ENCODE measurements around the gene FOXA1. TPM values are rescaled to one million over a fixed set of nuclear protein-coding genes. Genes with fewer than 3 reads are reported as not detected.

The FOXA1 gene
- total RNA-seq, 1 experiment from 2014 or later = 4.3 TPM

GRCh38 chr14:37569729-37570128, 25.3 kb downstream of the FOXA1 start:
- no peaks in the 10 kb centered on the region for H3K36me3 ChIP-seq (ENCODE audit: insufficient read depth, low read length, poor library complexity, severe bottlenecking)
- CTCF ChIA-PET = no interaction called here
- POLR2A ChIA-PET (ENCODE audit: low non-redundant PET) = no interaction called here
- BruUV-seq (replicated peaks) = no TSS peak
- TF ChIP-seq EZH2 (IDR thresholded peaks at IDR 0.05; ENCODE audit: borderline replicate concordance, low read depth, low read length, poor library complexity, severe bottlenecking) (no peak), CTCF (conservative IDR thresholded peaks at IDR 0.05; ENCODE audit: low read depth, low read length) (no peak)
- H3K27ac ChIP-seq (ENCODE audit: low read depth, low read length, poor library complexity, severe bottlenecking) = no peak overlapping the region
- no peaks in the 10 kb centered on the region for H3K4me1 ChIP-seq (ENCODE audit: insufficient read depth, low read length, poor library complexity, severe bottlenecking)
- H3K9me3 ChIP-seq (ENCODE audit: low read depth, low read length, poor library complexity, severe bottlenecking) = no peaks in the 10 kb centered on the region
- no peaks in the 10 kb centered on the region for H3K27me3 ChIP-seq (replicated peaks; ENCODE audit: insufficient read depth, low read depth, low read length, poor library complexity)
- intact Hi-C loops (cut with micrococcal nuclease; ENCODE audit: unreplicated experiment) = no loop called here
- DNase-seq (ENCODE audit: low spot score) = no peak
- no peak overlapping the region for H3K4me3 ChIP-seq (ENCODE audit: low read depth, low read length, poor library complexity, severe bottlenecking)

- ChIA-PET CTCF (no interaction called here), POLR2A (ENCODE audit: low non-redundant PET) (no interaction called here)
- no peak for DNase-seq (ENCODE audit: low spot score)
- no peaks in the 10 kb centered on the region for H3K9me3 ChIP-seq (ENCODE audit: low read depth, low read length, poor library complexity, severe bottlenecking)
- no peaks in the 10 kb centered on the region for H3K4me1 ChIP-seq (ENCODE audit: insufficient read depth, low read length, poor library complexity, severe bottlenecking)
- H3K4me3 ChIP-seq (ENCODE audit: low read depth, low read length, poor library complexity, severe bottlenecking) = no peak overlapping the region
- TF ChIP-seq CTCF (conservative IDR thresholded peaks at IDR 0.05; ENCODE audit: low read depth, low read length) (no peak), EZH2 (IDR thresholded peaks at IDR 0.05; ENCODE audit: borderline replicate concordance, low read depth, low read length, poor library complexity, severe bottlenecking) (no peak)
- no TSS peak for BruUV-seq (replicated peaks)
- H3K36me3 ChIP-seq (ENCODE audit: insufficient read depth, low read length, poor library complexity, severe bottlenecking) = no peaks in the 10 kb centered on the region
- H3K27ac ChIP-seq (ENCODE audit: low read depth, low read length, poor library complexity, severe bottlenecking) = no peak overlapping the region
- intact Hi-C loops (cut with micrococcal nuclease; ENCODE audit: unreplicated experiment) = no loop called here
- H3K27me3 ChIP-seq (replicated peaks; ENCODE audit: insufficient read depth, low read depth, low read length, poor library complexity) = no peaks in the 10 kb centered on the region
These were observed 28.2 kb downstream of the FOXA1 start for GRCh38 chr14:37566811-37567371.

GRCh38 chr14:37565550-37565949, 29.5 kb downstream of the FOXA1 start:
- TF ChIP-seq CTCF (conservative IDR thresholded peaks at IDR 0.05; ENCODE audit: low read depth, low read length) = peak; percentile 23
- TF ChIP-seq EZH2 (IDR thresholded peaks at IDR 0.05; ENCODE audit: borderline replicate concordance, low read depth, low read length, poor library complexity, severe bottlenecking) = no peak
- ChIA-PET CTCF (no interaction called here), POLR2A (ENCODE audit: low non-redundant PET) (no interaction called here)
- no TSS peak for BruUV-seq (replicated peaks)
- Histone ChIP-seq H3K4me1 (ENCODE audit: insufficient read depth, low read length, poor library complexity, severe bottlenecking) (no peaks in the 10 kb centered on the region), H3K9me3 (ENCODE audit: low read depth, low read length, poor library complexity, severe bottlenecking) (no peaks in the 10 kb centered on the region), H3K4me3 (ENCODE audit: low read depth, low read length, poor library complexity, severe bottlenecking) (no peak overlapping the region), H3K27me3 (replicated peaks; ENCODE audit: insufficient read depth, low read depth, low read length, poor library complexity) (no peaks in the 10 kb centered on the region), H3K36me3 (ENCODE audit: insufficient read depth, low read length, poor library complexity, severe bottlenecking) (no peaks in the 10 kb centered on the region), H3K27ac (ENCODE audit: low read depth, low read length, poor library complexity, severe bottlenecking) (no peak overlapping the region)
- intact Hi-C loops (cut with micrococcal nuclease; ENCODE audit: unreplicated experiment) = no loop called here
- no peak for DNase-seq (ENCODE audit: low spot score)

Measured in A673 (cell line).